Osteoblast (primary cell): ENCODE results near the gene SYT2. TPM values are rescaled to one million over a fixed set of nuclear protein-coding genes. Genes with fewer than 3 reads are reported as not detected.
A peak's percentile ranks its signal among the peaks of the same experiment; 100 is the strongest.
"Not testable (repeated sequence)": the region's sequence is repeated elsewhere in the genome, so short reads cannot be mapped to it uniquely, and the experiment has no call there.

Experiments used
- DNase-seq: peaks from one replicate; pipeline ENCODE4 v3.0.0; 2011; ENCODE audit warnings: low spot score, mixed read lengths; ENCODE audit not compliant: insufficient read length; ENCODE audit errors: missing footprints
- H2AFZ ChIP-seq: 2 replicates; pipeline ENCODE4 v1.6.0; 2011; ENCODE audit warnings: mild to moderate bottlenecking, low read length
- H3K27ac ChIP-seq: 2 replicates; pipeline ENCODE4 v1.5.1; 2011; ENCODE audit warnings: mild to moderate bottlenecking, low read depth, low read length, moderate library complexity
- H3K27me3 ChIP-seq: 2 replicates; pipeline ENCODE4 v1.6.0; 2012; ENCODE audit warnings: mild to moderate bottlenecking, control low read depth, inconsistent platforms, low read length, moderate library complexity; ENCODE audit not compliant: insufficient read depth
- H3K36me3 ChIP-seq: 2 replicates; pipeline ENCODE4 v1.5.1; 2011; ENCODE audit warnings: mild to moderate bottlenecking, low read length, control low read depth, moderate library complexity; ENCODE audit not compliant: insufficient read depth
- H3K4me1 ChIP-seq: 2 replicates; pipeline ENCODE4 v1.5.1; 2011; ENCODE audit warnings: mild to moderate bottlenecking, low read length, control low read depth, moderate library complexity; ENCODE audit not compliant: insufficient read depth
- H3K4me2 ChIP-seq: 2 replicates; pipeline ENCODE4 v1.6.0; 2011; ENCODE audit warnings: mild to moderate bottlenecking, low read length; ENCODE audit not compliant: insufficient read depth
- H3K4me3 ChIP-seq: fragments of 200-600 bp; sonication (generic); 3 replicates; pipeline ENCODE4 v1.5.1; 2012; ENCODE audit warnings: mild to moderate bottlenecking, low read length, inconsistent platforms; ENCODE audit not compliant: insufficient read depth
- H3K79me2 ChIP-seq: 2 replicates; pipeline ENCODE4 v1.6.0; 2012; ENCODE audit warnings: mild to moderate bottlenecking, low read length, control low read depth, inconsistent platforms; ENCODE audit not compliant: insufficient read depth
- H3K9me3 ChIP-seq: 2 replicates; pipeline ENCODE4 v1.5.1; 2011; ENCODE audit warnings: low read depth, low read length, control low read depth
- H4K20me1 ChIP-seq: 2 replicates; pipeline ENCODE4 v1.6.0; 2012; ENCODE audit warnings: mild to moderate bottlenecking, low read length, control low read depth; ENCODE audit not compliant: insufficient read depth
- total RNA-seq: library from RNA; depleted of rRNA; stranded (reverse); fragments of >200 nt; gene quantifications from 2 replicates; pipeline ENCODE4 v1.2.3, GENCODE V29; 2012
- TF ChIP-seq, protein P1 (sequence below): IDR thresholded peaks from 2 replicates; pipeline ENCODE4 v1.5.1; 2011; ENCODE audit warnings: mild to moderate bottlenecking, low read depth, low read length, moderate library complexity; ENCODE audit errors: extremely low read depth

SYT2 gene
- total RNA-seq, 1 donor = not detected

DNA sequence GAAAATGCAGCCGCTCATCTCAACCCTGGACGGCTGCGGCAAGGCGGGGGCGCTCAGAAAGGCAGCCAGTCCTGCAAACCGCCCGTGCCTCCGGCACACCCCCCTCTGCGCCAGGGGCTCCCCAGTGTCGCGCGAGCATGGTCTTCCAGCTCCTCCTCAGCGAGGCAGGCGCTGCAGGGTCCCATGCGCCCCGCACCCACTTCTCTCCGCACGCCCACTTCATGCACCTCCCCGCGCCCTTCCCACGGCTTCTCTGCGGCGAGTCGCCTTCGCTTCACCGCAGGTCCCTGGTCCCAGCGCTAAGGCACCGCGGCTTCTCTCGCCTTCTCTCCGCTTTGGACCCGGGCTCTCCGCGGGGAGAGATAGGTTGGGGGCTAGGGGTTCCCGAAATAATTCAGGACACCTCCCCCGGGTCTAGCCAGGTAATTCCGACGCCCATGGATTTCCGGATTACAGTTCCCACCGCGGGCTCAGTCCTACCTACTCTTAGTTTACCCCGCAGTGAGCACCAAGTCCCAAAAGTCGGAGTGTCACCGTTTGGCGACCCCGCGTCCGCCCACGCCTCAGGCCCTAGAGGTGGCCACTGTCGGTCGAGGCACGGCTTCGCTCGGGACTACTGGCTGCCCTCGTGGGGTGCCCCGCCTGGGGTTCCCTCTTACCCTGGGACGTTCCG lies 67.5 kb downstream of the SYT2 start:
- no peak overlapping the region for H3K4me3 ChIP-seq
- H3K27me3 ChIP-seq = peaks cover 75% of the 10 kb centered on the region
- peak; percentile 51 for DNase-seq
- H3K9me3 ChIP-seq = no peaks in the 10 kb centered on the region
- no peaks in the 10 kb centered on the region for H3K36me3 ChIP-seq
- H4K20me1 ChIP-seq = no peaks in the 10 kb centered on the region
- no peak overlapping the region for H3K4me2 ChIP-seq
- H3K4me1 ChIP-seq = no peaks in the 10 kb centered on the region
- no peak overlapping the region for H3K27ac ChIP-seq
- H3K79me2 ChIP-seq = no peaks in the 10 kb centered on the region
- H2AFZ ChIP-seq = no peak overlapping the region
- TF ChIP-seq, protein P1, sequence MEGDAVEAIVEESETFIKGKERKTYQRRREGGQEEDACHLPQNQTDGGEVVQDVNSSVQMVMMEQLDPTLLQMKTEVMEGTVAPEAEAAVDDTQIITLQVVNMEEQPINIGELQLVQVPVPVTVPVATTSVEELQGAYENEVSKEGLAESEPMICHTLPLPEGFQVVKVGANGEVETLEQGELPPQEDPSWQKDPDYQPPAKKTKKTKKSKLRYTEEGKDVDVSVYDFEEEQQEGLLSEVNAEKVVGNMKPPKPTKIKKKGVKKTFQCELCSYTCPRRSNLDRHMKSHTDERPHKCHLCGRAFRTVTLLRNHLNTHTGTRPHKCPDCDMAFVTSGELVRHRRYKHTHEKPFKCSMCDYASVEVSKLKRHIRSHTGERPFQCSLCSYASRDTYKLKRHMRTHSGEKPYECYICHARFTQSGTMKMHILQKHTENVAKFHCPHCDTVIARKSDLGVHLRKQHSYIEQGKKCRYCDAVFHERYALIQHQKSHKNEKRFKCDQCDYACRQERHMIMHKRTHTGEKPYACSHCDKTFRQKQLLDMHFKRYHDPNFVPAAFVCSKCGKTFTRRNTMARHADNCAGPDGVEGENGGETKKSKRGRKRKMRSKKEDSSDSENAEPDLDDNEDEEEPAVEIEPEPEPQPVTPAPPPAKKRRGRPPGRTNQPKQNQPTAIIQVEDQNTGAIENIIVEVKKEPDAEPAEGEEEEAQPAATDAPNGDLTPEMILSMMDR = no peak

DNA sequence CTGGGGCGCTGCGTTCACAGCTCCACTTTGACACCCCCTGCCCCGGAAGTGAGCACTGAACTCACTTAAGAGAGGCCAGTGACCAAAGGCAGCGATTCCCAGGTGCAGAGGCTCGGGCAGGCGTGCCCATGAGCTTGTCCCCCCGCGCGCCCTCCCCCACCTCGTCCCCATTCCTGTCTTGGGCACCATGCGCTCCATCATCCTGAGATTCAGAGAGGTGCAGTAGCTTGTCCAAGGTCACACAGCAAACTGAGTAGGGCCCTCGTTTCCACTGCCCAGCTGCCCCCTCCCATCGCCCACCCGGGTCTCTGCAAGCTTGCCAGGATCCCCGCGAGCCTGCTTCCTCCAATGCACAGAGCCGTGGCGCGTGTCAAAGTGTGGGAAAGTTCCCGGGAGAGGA lies 68.0 kb downstream of the SYT2 start:
- no peak for DNase-seq
- Histone ChIP-seq H3K27ac (no peak overlapping the region), H4K20me1 (no peaks in the 10 kb centered on the region), H3K27me3 (peaks cover 72% of the 10 kb centered on the region), H3K36me3 (no peaks in the 10 kb centered on the region), H3K9me3 (no peaks in the 10 kb centered on the region), H3K4me2 (no peak overlapping the region), H3K4me1 (no peaks in the 10 kb centered on the region), H3K79me2 (no peaks in the 10 kb centered on the region), H3K4me3 (no peak overlapping the region), H2AFZ (no peak overlapping the region)
- TF ChIP-seq, protein P1 = no peak

GRCh38 chr1:202639500-202639899 lies 70.8 kb downstream of the SYT2 start:
- Histone ChIP-seq H3K9me3 (no peaks in the 10 kb centered on the region), H3K27me3 (peaks cover 61% of the 10 kb centered on the region), H3K4me1 (no peaks in the 10 kb centered on the region), H3K36me3 (no peaks in the 10 kb centered on the region), H3K79me2 (no peaks in the 10 kb centered on the region), H2AFZ (no peak overlapping the region), H3K4me2 (no peak overlapping the region), H3K4me3 (no peak overlapping the region), H3K27ac (no peak overlapping the region), H4K20me1 (no peaks in the 10 kb centered on the region)
- peak; percentile 85 for DNase-seq
- TF ChIP-seq, protein P1 = no peak

DNA sequence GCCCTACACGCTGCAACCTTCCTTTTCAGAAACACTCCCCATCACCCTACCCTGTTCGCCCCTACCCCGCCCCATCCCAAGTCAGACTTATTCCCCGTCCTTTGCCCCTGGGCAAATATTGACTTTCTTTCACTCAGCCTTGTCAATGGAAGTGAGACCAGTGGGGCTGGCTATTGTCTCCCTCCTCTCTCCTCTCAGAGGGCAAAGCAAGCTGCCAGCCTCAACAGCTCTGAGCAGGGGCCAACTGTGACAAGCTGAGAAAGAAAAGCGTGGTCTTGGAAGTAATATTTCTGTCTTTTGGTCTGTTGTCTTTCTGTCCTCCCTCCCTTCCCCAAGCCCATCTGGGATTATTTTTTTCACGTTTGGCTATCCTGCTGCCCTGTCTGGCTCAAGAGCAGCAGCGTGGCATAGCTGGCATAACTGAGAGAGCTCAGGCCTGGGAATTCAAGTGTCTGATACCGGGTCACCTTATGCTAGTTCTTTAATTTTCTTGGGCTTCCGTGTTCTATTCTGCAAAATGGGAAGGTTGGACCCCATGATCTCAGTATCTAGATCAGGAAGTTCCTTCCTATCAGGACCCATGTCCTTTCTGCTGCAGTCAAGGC lies 71.5 kb downstream of the SYT2 start:
- H2AFZ ChIP-seq, H3K9me3 ChIP-seq, DNase-seq, H3K27ac ChIP-seq, H3K4me2 ChIP-seq, H3K4me1 ChIP-seq, H3K79me2 ChIP-seq, H3K36me3 ChIP-seq, H3K4me3 ChIP-seq, H4K20me1 ChIP-seq: not testable (repeated sequence)
- H3K27me3 ChIP-seq = peaks cover 54% of the 10 kb centered on the region
